ENCODE measurements around the gene RARG.

Gene RARG

DNA sequence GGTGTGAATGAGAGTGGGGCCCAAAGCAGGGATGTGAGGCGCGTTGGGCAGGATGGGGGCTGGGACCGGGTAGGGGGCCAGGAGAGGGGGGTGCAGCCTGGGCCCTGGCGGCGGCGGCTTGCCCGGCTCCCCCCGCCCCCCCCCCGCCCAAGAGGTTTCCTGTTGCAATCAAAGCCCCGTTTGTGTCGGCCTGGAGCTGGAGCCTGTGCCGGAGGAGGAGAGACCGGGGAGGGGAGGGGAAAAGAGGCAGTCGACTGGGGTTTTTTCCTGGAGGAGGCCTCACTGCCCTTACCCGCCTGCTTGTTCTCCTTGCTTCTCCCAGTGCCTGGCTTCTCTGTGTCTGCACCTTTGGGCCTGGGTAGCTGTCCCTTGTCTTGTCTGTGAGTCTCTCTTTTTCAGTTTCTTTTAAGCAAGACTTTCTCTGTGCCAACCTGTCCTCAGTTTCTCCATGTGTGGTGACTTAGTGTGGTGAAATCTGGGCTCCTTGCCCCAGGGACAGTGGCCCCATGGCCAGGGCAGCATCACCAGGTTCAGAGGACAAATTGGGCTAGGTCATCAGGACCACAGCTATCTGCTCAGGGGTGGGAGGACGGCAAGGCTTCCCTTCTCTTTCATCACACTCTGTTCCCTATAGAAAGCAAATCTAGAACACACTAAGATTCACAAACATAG is 8.5 kb downstream of the RARG start:
- no peak for DNase-seq

GRCh38 chr12:53222806-53223261 is 9.2 kb downstream of the RARG start:
- no peak for DNase-seq

DNA sequence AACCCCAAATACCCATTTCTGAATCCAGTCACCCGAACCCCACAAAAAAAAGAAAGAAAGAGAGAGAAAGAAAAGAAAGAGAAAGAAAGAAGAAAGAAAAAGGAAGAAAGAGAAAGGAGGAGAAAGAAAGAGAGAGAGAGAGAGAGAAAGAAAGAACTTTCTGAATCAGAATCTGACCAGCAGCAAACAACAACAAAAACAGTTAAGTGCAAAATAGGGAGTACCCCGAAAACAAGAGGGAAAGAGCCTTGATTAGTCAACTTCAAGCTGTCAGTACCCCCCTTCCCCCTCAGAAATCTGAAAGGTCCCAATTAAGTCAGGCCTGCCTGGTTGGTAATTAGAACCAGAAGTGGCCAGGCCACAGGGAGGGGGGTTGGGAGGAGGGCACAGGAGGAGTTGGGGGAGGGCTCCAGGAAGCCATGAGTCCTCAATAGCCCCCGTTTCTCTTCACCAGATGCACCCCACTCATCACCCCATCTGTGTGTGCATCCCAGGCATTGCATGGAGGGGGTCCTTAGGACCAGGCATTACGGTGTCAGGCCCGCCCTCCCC is 9.8 kb downstream of the RARG start:
- no peak for DNase-seq

- peak in 1 of 2 donors; percentile 44 for DNase-seq
Observed at GRCh38 chr12:53221203-53222080, 10.6 kb downstream of the RARG start.

- peak; percentile 63 to 77 for DNase-seq
Observed at GRCh38 chr12:53220694-53221202, 11.3 kb downstream of the RARG start.

GRCh38 chr12:53219956-53220693 is 11.9 kb downstream of the RARG start:
- peak; percentile 67 to 73 for DNase-seq

GRCh38 chr12:53219292-53219955 is 12.6 kb downstream of the RARG start:
- DNase-seq: peak; percentile 62 to 78

DNA sequence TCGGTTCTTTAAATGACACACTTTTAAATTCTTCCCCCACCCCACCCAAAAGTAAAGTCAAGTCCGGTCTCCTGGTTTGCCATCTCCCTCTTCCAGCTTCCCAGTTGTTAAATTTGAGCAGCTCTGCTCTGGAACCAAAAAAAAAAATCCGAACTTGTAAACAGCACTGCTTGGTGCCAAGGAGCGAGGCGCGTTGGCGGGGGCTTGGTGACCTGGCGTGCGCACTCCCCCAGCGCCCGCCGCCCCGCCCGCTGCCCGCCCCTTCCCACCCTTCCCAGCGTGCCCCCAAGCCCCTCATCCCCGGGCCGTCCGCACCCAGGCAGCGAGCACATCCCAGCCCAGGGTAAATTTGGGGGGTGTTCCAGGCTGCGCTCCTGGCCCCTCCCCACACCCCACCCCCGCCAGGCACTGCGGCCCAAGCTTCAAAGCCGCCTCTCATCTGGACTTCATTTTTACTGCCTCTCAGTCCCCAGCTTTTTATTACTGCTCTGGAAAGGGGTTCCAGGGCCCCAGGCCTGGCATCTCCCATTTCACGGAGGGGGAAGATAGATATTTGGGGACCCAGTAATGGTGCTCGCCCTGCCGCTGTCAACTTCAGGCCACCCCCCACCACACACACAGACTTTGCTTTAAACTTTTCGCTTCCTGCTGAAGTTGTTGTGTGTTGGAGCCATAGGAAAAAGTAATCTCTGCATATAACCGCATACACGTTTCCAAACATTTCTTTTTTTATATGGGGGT is 13.3 kb downstream of the RARG start:
- DNase-seq: no peak

GRCh38 chr12:53217931-53218307 is 14.1 kb downstream of the RARG start:
- no peak for DNase-seq

- no peak for DNase-seq
Observed at GRCh38 chr12:53217051-53217930, 14.7 kb downstream of the RARG start.

DNA sequence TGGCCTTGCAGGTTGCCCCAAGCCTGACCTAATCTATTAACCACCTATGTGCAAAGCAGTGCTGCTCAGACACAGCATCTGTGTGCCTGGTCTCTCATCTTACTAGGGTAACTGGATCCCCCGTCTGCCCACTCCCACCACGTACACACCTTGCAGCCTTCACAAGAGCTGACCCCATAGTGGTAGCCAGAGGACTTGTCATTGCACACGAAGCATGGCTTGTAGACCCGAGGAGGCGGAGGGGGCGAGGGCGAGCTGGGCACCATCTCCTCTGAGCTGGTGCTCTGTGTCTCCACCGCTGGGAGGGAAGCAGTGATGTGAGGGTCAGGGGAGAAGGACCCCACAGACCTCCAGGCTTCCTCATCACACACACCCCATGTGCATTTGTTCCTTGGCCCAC is 16.5 kb downstream of the RARG start:
- DNase-seq: no peak

DNA sequence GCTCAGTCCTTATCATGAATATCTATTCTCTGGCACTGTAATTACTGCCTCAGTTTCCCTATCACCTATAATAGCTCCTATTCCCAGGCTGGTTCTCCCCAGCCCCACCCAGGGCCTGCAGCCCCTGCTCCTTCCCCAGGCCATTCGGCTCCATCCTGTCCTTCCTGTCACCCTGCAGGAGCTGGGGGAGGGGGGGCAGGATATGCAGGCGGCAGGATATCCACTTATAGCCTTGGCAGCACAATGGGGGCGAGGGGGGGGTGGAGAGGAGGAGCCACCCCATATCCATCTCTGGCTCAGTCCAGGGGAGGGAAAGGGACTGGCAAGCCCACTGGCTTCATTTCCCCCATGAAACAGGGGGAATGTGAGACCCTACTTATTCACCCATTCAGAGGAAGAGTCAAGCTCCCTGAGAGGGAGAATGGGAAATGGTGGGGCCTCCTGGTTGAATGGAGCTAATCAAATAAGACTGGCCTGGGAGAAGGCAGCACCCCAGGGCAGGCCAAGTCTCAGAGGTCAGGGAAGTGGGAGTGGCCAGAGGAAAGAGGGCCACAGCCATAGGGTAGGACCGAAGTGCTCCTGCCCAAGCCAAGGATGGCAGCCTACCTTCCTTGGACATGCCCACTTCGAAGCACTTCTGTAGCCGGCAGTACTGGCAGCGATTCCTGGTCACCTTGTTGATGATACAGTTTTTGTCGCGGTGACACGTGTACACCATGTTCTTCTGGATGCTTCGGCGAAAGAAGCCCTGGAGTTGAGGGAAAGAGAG is 17.1 kb downstream of the RARG start:
- DNase-seq: no peak

DNA sequence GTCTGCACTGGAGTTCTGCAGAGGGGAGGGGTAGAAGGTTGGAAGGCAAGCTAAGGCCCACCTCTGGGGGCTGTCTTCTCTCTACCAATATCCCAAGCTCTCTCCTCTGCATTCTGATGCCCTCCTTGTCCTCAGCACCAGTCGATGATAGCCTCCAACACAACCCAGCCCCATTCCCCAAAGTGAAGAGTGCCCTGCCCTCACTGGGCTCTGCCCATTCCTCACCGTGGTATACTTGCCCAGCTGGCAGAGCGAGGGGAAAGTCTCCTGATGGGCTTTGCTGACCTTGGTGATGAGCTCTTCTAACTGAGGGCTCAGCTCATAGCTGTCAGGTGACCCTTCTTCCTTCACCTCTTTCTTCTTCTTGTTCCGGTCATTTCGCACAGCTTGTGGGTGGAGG is 17.8 kb downstream of the RARG start:
- no peak for DNase-seq

GRCh38 chr12:53213348-53213747 is 18.7 kb downstream of the RARG start:
- peak; percentile 84 for DNase-seq

DNA sequence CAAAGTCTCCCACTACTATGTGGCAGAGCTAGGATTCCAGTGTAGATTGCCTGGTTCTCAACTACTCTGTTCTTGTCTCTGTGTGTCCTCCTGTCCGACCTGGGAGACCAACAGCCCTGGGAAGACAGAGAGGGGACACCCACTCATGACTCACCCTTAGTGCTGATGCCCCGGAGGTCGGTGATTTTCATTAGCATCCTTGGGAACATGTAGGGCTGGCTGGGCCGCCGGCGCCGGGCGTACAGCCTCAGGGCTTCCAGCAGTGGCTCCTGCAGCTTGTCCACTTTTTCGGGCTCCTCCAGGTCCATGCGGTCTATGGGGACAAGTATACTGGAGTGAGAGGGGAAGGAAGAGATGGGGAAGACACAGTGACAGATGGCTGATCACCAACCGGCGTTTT is 19.1 kb downstream of the RARG start:
- no peak for DNase-seq

DNA sequence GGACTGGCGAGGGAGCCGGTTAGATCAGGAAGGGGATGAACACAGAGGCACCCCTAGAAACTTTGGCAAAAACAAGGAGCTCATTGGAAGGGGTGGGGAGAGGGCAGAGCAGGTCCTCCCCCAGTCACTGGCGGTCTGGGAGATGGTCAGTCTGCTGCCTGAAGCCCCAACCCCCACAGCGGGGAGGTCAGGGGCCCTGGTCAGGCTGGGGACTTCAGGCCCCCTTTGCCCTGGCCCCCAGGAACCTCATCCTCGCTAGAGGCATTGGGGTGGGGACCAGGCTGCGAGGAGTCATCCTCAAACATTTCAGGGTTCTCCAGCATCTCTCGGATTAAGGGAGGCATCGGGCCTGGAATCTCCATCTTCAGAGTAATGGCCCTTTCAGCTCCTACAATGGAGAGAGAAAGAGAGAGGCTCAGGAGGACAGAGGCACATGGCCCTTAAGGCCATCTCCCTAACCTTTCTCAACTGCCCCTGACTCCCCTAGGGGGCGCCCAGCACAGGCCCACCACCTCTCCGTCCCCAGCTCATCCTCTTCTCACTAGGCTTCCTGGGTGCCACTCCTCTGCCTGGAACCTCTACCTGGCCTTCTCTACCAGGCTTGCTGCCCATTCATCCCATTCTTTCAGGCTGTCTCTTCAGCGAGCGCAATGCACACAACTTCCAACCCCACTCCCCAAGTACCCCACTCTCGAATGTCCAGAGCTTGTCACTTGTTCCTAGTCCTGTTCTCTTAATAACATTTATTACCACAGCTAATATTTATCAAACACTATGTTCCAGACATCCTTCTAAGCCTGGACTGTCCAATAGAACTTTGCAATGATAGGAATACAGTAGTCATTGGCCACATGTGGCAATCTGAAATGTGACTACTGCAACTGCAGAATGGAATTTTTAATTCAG is 20.3 kb downstream of the RARG start:
- no peak for DNase-seq

- DNase-seq: no peak
Observed at GRCh38 chr12:53210843-53211242, 21.2 kb downstream of the RARG start.

DNA sequence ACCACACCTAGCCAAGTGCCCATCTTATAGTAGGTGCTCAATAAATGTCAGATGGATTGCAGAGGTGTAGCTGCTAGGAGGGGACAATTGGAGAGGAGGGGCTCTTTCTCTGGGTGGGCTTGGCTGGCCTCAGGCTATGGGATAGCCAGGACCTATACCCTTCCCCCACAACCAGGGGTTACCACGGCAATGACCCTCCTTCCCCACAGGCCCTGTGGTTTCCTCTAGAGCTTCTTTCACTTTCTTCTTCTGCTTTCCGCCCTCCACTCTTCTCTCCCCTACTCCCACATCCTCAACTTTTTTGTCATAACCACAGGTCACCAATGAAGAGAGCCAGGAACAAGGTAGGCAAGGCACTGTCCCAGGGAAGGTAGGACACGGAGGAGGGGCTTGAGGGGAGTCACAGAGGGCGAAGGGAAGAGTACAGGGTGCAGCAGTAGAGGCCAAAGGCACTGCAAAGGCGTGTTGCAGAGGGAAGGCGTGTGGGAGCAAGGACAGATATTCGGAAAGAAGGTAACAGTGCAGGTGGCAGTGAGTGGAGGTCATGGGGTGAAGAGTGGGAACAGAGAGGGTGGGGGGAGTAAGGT is 23.0 kb downstream of the RARG start:
- DNase-seq: no peak
